SK-N-SH (cell line): Measurements from ENCODE around the gene GMFB. TPM values are rescaled to one million over a fixed set of nuclear protein-coding genes. Genes with fewer than 3 reads are reported as not detected.

Experiments
- CTCF ChIA-PET: fragments of 300-600, 350-600 bp; formaldehyde crosslinking; extraction: SDS; loops from one replicate; lab custom pipeline; 2021; lab: Yijun Ruan, JAX
- POLR2A ChIA-PET: fragments of 350-600 bp; sonication (Branson Sonifier 250); formaldehyde crosslinking; extraction: SDS; loops from one replicate; lab custom pipeline; 2020; ENCODE audit warnings: antibody characterized with exemption, inconsistent platforms; lab: Yijun Ruan, JAX
- DNase-seq: peaks from one replicate; pipeline ENCODE4 v3.0.0; 2012
- H2AFZ ChIP-seq: fragments of 200-600 bp; sonication (generic); 2 replicates; pipeline ENCODE4 v1.8.1; 2016; ENCODE audit warnings: antibody characterized with exemption, mild to moderate bottlenecking, low read depth
- H3F3A ChIP-seq: fragments of 200-600 bp; sonication (generic); replicated peaks from 2 replicates; pipeline ENCODE3; 2016; ENCODE audit warnings: antibody characterized with exemption, mild to moderate bottlenecking; ENCODE audit not compliant: insufficient read depth
- H3K27ac ChIP-seq, 2 experiments: fragments of 200-500 bp in 1 of 2; fragments of 200-600 bp in 1 of 2; sonication (Bioruptor generic) in 1 of 2; sonication (generic), shearing (Covaris generic) in 1 of 2; 2 replicates each; pipeline versions ENCODE4 v1.5.1 to v1.6.1; 2014 to 2016; ENCODE audit warnings: low read depth in 2 of 2, inconsistent platforms in 1 of 2, low read length in 1 of 2, mild to moderate bottlenecking in 1 of 2, mixed read lengths in 1 of 2
- H3K27me3 ChIP-seq: fragments of 200-600 bp; sonication (generic), shearing (Covaris generic); 2 replicates; pipeline ENCODE4 v1.6.1; 2016; ENCODE audit warnings: mixed run types; ENCODE audit not compliant: insufficient read depth
- H3K36me3 ChIP-seq, 2 experiments: fragments of 200-500 bp in 1 of 2; fragments of 200-600 bp in 1 of 2; sonication (Bioruptor generic) in 1 of 2; sonication (generic) in 1 of 2; replicated peaks in 1 of 2; 2 replicates each; pipeline versions ENCODE3 to v1.5.1; 2014 to 2016; ENCODE audit warnings: low read length in 1 of 2, mild to moderate bottlenecking in 1 of 2; ENCODE audit not compliant: insufficient read depth in 2 of 2, control insufficient read depth in 1 of 2
- H3K4me1 ChIP-seq, 2 experiments: fragments of 200-500 bp in 1 of 2; fragments of 200-600 bp in 1 of 2; sonication (Bioruptor generic) in 1 of 2; sonication (generic), shearing (Covaris generic) in 1 of 2; 2 replicates each; pipeline versions ENCODE4 v1.5.1 to v1.6.1; 2014 to 2016; ENCODE audit warnings: low read depth in 1 of 2, low read length in 1 of 2, mixed run types in 1 of 2; ENCODE audit not compliant: insufficient read depth in 2 of 2, control insufficient read depth in 1 of 2
- H3K4me2 ChIP-seq: fragments of 200-600 bp; sonication (generic), shearing (Covaris generic); 2 replicates; pipeline ENCODE4 v1.6.1; 2017; ENCODE audit warnings: mixed run types
- H3K4me3 ChIP-seq, 2 experiments: fragments of 200-500 bp in 1 of 2; fragments of 200-600 bp in 1 of 2; sonication (Bioruptor generic) in 1 of 2; sonication (generic), shearing (Covaris generic) in 1 of 2; 2 replicates each; pipeline versions ENCODE4 v1.5.1 to v1.8.1; 2014 to 2016; ENCODE audit warnings: low read depth in 2 of 2, inconsistent platforms in 1 of 2, low read length in 1 of 2, mild to moderate bottlenecking in 1 of 2, mixed read lengths in 1 of 2, moderate library complexity in 1 of 2
- H3K79me2 ChIP-seq: fragments of 200-600 bp; sonication (generic); 2 replicates; pipeline ENCODE4 v1.8.1; 2017; ENCODE audit warnings: mild to moderate bottlenecking; ENCODE audit not compliant: insufficient read depth
- H3K9ac ChIP-seq: fragments of 200-600 bp; sonication (generic); 2 replicates; pipeline ENCODE4 v1.6.1; 2017; ENCODE audit warnings: mixed run types
- H3K9me2 ChIP-seq: fragments of 200-600 bp; sonication (generic); 2 replicates; pipeline ENCODE4 v1.6.1; 2017; ENCODE audit warnings: mixed run types
- H3K9me3 ChIP-seq: fragments of 200-600 bp; sonication (generic); 2 replicates; pipeline ENCODE4 v1.6.1; 2017; ENCODE audit warnings: mixed run types, mild to moderate bottlenecking, moderate library complexity
- H4K20me1 ChIP-seq: fragments of 200-600 bp; sonication (generic); 2 replicates; pipeline ENCODE4 v1.6.1; 2017; ENCODE audit warnings: mild to moderate bottlenecking, mixed run types; ENCODE audit not compliant: insufficient read depth
- CHD2 ChIP-seq: fragments of 150-350 bp; IDR thresholded peaks from 2 replicates; pipeline ENCODE4 v1.6.1; 2018; ENCODE audit warnings: low read length; ENCODE audit not compliant: partially characterized antibody
- ELF1 ChIP-seq: IDR thresholded peaks from 2 replicates; pipeline ENCODE4 v1.4.0; 2012
- EP300 ChIP-seq, 2 experiments: IDR thresholded peaks; 2 replicates each; pipeline versions ENCODE4 v1.4.0 to v1.6.1; 2012; ENCODE audit warnings: borderline replicate concordance in 1 of 2, low read depth in 1 of 2, low read length in 1 of 2
- EZH2phosphoT487 ChIP-seq: fragments of 200-600 bp; sonication (generic); IDR thresholded peaks from 2 replicates; pipeline ENCODE4 v1.6.1; 2017; ENCODE audit warnings: low read depth, mixed run types, mild to moderate bottlenecking, antibody characterized with exemption, moderate library complexity, borderline replicate concordance
- FOSL2 ChIP-seq: IDR thresholded peaks from 2 replicates; pipeline ENCODE4 v1.4.0; 2012; ENCODE audit warnings: low read depth, mild to moderate bottlenecking, moderate library complexity, borderline replicate concordance
- GABPA ChIP-seq: IDR thresholded peaks from 2 replicates; pipeline ENCODE4 v1.4.0; 2012; ENCODE audit warnings: low read depth, mild to moderate bottlenecking
- IRF3 ChIP-seq: fragments of 150-350 bp; IDR thresholded peaks from 2 replicates; pipeline ENCODE4 v1.6.1; 2016; ENCODE audit warnings: mild to moderate bottlenecking, low read depth, low read length
- JUND ChIP-seq: IDR thresholded peaks from 2 replicates; pipeline ENCODE4 v1.4.0; 2012
- MAX ChIP-seq: IDR thresholded peaks from 2 replicates; pipeline ENCODE4 v1.4.0; 2012; ENCODE audit warnings: low read depth
- NFIC ChIP-seq: IDR thresholded peaks from 2 replicates; pipeline ENCODE4 v1.4.0; 2012; ENCODE audit warnings: borderline replicate concordance
- POLR2AphosphoS5 ChIP-seq: IDR thresholded peaks from 2 replicates; pipeline ENCODE4 v1.6.1; 2012; ENCODE audit warnings: low read depth, low read length
- RFX5 ChIP-seq: IDR thresholded peaks from 2 replicates; pipeline ENCODE4 v1.6.1; 2012; ENCODE audit warnings: mild to moderate bottlenecking, improper control_type of control experiment, low read length
- RXRA ChIP-seq: IDR thresholded peaks from 2 replicates; pipeline ENCODE4 v1.4.0; 2012; ENCODE audit warnings: low read depth, mild to moderate bottlenecking, borderline replicate concordance
- SIN3A ChIP-seq: IDR thresholded peaks from 2 replicates; pipeline ENCODE4 v1.6.1; 2012; ENCODE audit warnings: low read depth, mild to moderate bottlenecking, low read length, moderate library complexity, borderline replicate concordance
- SMC3 ChIP-seq: IDR thresholded peaks from 2 replicates; pipeline ENCODE4 v1.6.1; 2012; ENCODE audit warnings: low read depth, low read length, improper control_type of control experiment
- TCF12 ChIP-seq: IDR thresholded peaks from 2 replicates; pipeline ENCODE4 v1.4.0; 2012
- TEAD4 ChIP-seq: IDR thresholded peaks from 2 replicates; pipeline ENCODE4 v1.4.0; 2012; ENCODE audit warnings: mild to moderate bottlenecking, borderline replicate concordance; ENCODE audit not compliant: insufficient read depth
- USF1 ChIP-seq: IDR thresholded peaks from 2 replicates; pipeline ENCODE4 v1.4.0; 2012; ENCODE audit warnings: low read depth, borderline replicate concordance
- USF2 ChIP-seq: fragments of 150-350 bp; IDR thresholded peaks from 2 replicates; pipeline ENCODE4 v1.6.1; 2017; ENCODE audit warnings: antibody characterized with exemption, low read length, low read depth, borderline replicate concordance
- WGBS: methylation state at CpG from one replicate; pipeline ENCODE4 v1.1.6; 2017; ENCODE audit warnings: low lambda C conversion rate; 5-methylcytosine and 5-hydroxymethylcytosine counted together
- polyA plus RNA-seq, 3 experiments: library from polyadenylated mRNA; depleted of rRNA; stranded (reverse); fragments of >200 nt; gene quantifications; 2 replicates each; pipeline ENCODE4 v1.2.3, GENCODE V29; 2012

The GMFB gene
- polyA plus RNA-seq, 1 of the 3 experiments (the other 2 are of a cell fraction) = 9.4 TPM

GRCh38 chr14:54451121-54451601, 37.6 kb downstream of the GMFB start:
- H3K9ac ChIP-seq = no peak overlapping the region
- no peaks in the 10 kb centered on the region for H3K9me2 ChIP-seq
- TF ChIP-seq GABPA = no peak
- TF ChIP-seq MAX = no peak
- no peak for TF ChIP-seq ELF1
- no peak for TF ChIP-seq TEAD4
- no peak for TF ChIP-seq EP300 (IDR thresholded peaks at IDR 0.05; ENCODE audit: borderline replicate concordance in 1 of 2, low read depth in 1 of 2, low read length in 1 of 2)
- TF ChIP-seq SIN3A = no peak
- TF ChIP-seq EZH2phosphoT487 = no peak
- TF ChIP-seq POLR2AphosphoS5 = no peak
- no peak for TF ChIP-seq JUND
- no peak for TF ChIP-seq CHD2
- TF ChIP-seq TCF12 = no peak
- TF ChIP-seq USF2 = no peak
- TF ChIP-seq FOSL2 = no peak
- no peaks in the 10 kb centered on the region for H3F3A ChIP-seq
- H2AFZ ChIP-seq = no peak overlapping the region
- no peaks in the 10 kb centered on the region for H3K79me2 ChIP-seq
- peak overlapping the region in 1 of 2 experiments; percentile 62; a peak in 1 of 4 replicates for H3K27ac ChIP-seq
- WGBS = 98% methylated on average over 5 of the region's 7 CpGs
- no peaks in the 10 kb centered on the region for H4K20me1 ChIP-seq
- CTCF ChIA-PET = interaction anchor here (1.9 to 2.8 kb wide), 2 partner anchors 9 to 322 kb away, joined by 4 to 13 read pairs; no protein-coding TSS in a partner anchor
- no peaks in the 10 kb centered on the region for H3K36me3 ChIP-seq
- H3K4me3 ChIP-seq = no peak overlapping the region
- H3K4me1 ChIP-seq = peaks cover 0 to 5% of the 10 kb centered on the region in 2 experiments; a peak in 1 of 4 replicates
- no peak overlapping the region for H3K4me2 ChIP-seq
- POLR2A ChIA-PET = no interaction called here
- H3K27me3 ChIP-seq = no peaks in the 10 kb centered on the region
- no peak for DNase-seq
- H3K9me3 ChIP-seq = no peaks in the 10 kb centered on the region

GRCh38 chr14:54450535-54450934, 38.2 kb downstream of the GMFB start:
- no peak overlapping the region for H3K9ac ChIP-seq
- H3K4me3 ChIP-seq = no peak overlapping the region
- H4K20me1 ChIP-seq = no peaks in the 10 kb centered on the region
- H3K79me2 ChIP-seq = no peaks in the 10 kb centered on the region
- H3K27me3 ChIP-seq = no peaks in the 10 kb centered on the region
- no peaks in the 10 kb centered on the region for H3K36me3 ChIP-seq
- peak overlapping the region; percentile 20; the same call in 1 of the 2 replicates for H3K4me2 ChIP-seq
- peak; percentile 39 for DNase-seq
- WGBS = 39% methylated on average over 3 of the region's 3 CpGs
- H3K9me3 ChIP-seq = no peaks in the 10 kb centered on the region
- no peaks in the 10 kb centered on the region for H3F3A ChIP-seq
- POLR2A ChIA-PET = no interaction called here
- H2AFZ ChIP-seq = peak overlapping the region; percentile 35
- CTCF ChIA-PET = interaction anchor here (0.8 to 2.8 kb wide), 3 partner anchors 9 to 323 kb away, joined by 3 to 13 read pairs (median 4); partner anchors contain the start of gene CDKN3
- no peak for TF ChIP-seq SMC3
- TF ChIP-seq EP300 (IDR thresholded peaks at IDR 0.05; ENCODE audit: borderline replicate concordance in 1 of 2, low read depth in 1 of 2, low read length in 1 of 2) = peak in 1 of 2 experiments; percentile 10; a peak in 1 of 4 replicates
- TF ChIP-seq POLR2AphosphoS5 = peak; percentile 53; the same call in 1 of the 2 replicates
- no peak for TF ChIP-seq JUND
- TF ChIP-seq USF1 = peak; percentile 59; the same call in 1 of the 2 replicates
- peak; percentile 43; the same call in 1 of the 2 replicates for TF ChIP-seq RXRA
- peak; percentile 92 for TF ChIP-seq TCF12
- TF ChIP-seq NFIC = no peak
- TF ChIP-seq IRF3 = no peak
- TF ChIP-seq FOSL2 = peak; percentile 37; the same call in 1 of the 2 replicates
- no peak for TF ChIP-seq RFX5
- TF ChIP-seq MAX = peak; percentile 81
- peaks cover 0 to 5% of the 10 kb centered on the region in 2 experiments; a peak in 1 of 4 replicates for H3K4me1 ChIP-seq
- peak overlapping the region; percentile 29 to 62; a peak in 2 of 4 replicates for H3K27ac ChIP-seq
- no peaks in the 10 kb centered on the region for H3K9me2 ChIP-seq
